ENCODE data around the gene EPHA5. TPM values are rescaled to one million over a fixed set of nuclear protein-coding genes. Genes with fewer than 3 reads are reported as not detected.

The EPHA5 gene
- 1.1 and 2.3 TPM in 2 replicates for total RNA-seq

DNA sequence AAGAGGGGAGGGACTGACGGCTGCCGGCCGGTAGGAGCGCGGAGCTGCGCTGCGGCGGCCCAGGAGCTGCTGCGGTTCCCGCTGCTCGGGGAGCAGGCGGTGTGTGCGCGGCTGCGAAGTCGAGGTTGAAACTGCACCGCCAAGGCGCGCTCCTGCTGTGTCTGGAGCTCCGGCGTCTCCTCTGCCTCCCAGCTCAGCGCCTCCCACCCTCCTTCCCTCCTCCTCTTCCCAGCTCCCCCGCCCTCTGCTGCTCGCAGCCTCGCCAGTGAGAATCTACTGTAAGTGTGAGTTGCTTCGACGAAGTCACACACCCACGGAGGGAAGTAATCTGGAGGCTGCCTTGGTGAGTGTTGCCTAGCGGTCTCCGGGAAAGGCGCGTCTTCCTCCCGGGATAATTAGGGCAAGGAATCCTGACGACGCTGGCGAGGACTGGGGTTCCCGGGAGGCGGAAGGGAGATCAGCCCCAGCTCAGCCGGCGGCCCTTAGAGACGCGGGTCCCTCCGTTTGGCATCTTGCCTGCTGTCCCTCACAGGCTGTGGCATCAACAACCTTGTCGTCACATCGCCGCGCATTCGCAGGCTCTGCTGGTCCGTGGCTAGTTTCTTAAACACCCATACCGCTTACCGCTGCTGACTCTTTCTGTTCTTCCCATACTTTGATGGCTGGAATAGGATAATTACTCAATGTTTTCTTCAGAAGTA is at the start of gene EPHA5:
Gene EPHA5, minus strand, starts transcription at position 159 of the 701 bp plus-strand sequence. CDS start 747 bp downstream, outside the sequence.

